ENCODE data around the gene CCDC9B. TPM values are rescaled to one million over a fixed set of nuclear protein-coding genes. Genes with fewer than 3 reads are reported as not detected.

Gene CCDC9B
- total and polyA plus RNA-seq, 2 experiments from 2014 or later = 8.2 to 14.6 TPM

- TF ChIP-seq CTCF (IDR thresholded peaks at IDR 0.05; ENCODE audit: low read depth, low read length) = no peak
- no peak for DNase-seq (ENCODE audit: low read depth in 1 of 2, low spot score in 1 of 2)
- peaks cover 6% of the 10 kb centered on the region for H3K27me3 ChIP-seq
- no peak overlapping the region for H3K27ac ChIP-seq
- peaks cover 36% of the 10 kb centered on the region for H3K4me1 ChIP-seq (ENCODE audit: low read depth)
- H3K4me3 ChIP-seq = no peak overlapping the region
- H3K9me3 ChIP-seq (ENCODE audit: low read depth) = no peaks in the 10 kb centered on the region
- no peaks in the 10 kb centered on the region for H3K36me3 ChIP-seq
Observed at GRCh38 chr15:40312370-40313158, 28.2 kb downstream of the CCDC9B start.

- DNase-seq (ENCODE audit: low read depth in 1 of 2, low spot score in 1 of 2) = no peak
- peaks cover 6% of the 10 kb centered on the region for H3K27me3 ChIP-seq
- TF ChIP-seq CTCF (IDR thresholded peaks at IDR 0.05; ENCODE audit: low read depth, low read length) = no peak
- H3K4me1 ChIP-seq (ENCODE audit: low read depth) = peaks cover 46% of the 10 kb centered on the region
- H3K36me3 ChIP-seq = no peaks in the 10 kb centered on the region
- H3K9me3 ChIP-seq (ENCODE audit: low read depth) = no peaks in the 10 kb centered on the region
- no peak overlapping the region for H3K4me3 ChIP-seq
- no peak overlapping the region for H3K27ac ChIP-seq
Observed at GRCh38 chr15:40310993-40311392, 29.7 kb downstream of the CCDC9B start.

- Histone ChIP-seq H3K27ac (peak overlapping the region; percentile 72), H3K27me3 (peaks cover 6% of the 10 kb centered on the region), H3K9me3 (ENCODE audit: low read depth) (no peaks in the 10 kb centered on the region), H3K4me3 (no peak overlapping the region), H3K4me1 (ENCODE audit: low read depth) (peaks cover 46% of the 10 kb centered on the region), H3K36me3 (no peaks in the 10 kb centered on the region)
- peak; percentile 80 for TF ChIP-seq CTCF (IDR thresholded peaks at IDR 0.05; ENCODE audit: low read depth, low read length)
- DNase-seq (ENCODE audit: low read depth in 1 of 2, low spot score in 1 of 2) = peak; percentile 59 to 82
Observed at GRCh38 chr15:40310001-40310959, 30.5 kb downstream of the CCDC9B start.

- no peaks in the 10 kb centered on the region for H3K9me3 ChIP-seq (ENCODE audit: low read depth)
- peaks cover 6% of the 10 kb centered on the region for H3K27me3 ChIP-seq
- DNase-seq (ENCODE audit: low read depth in 1 of 2, low spot score in 1 of 2) = no peak
- no peaks in the 10 kb centered on the region for H3K36me3 ChIP-seq
- H3K27ac ChIP-seq = peak overlapping the region; percentile 72
- no peak for TF ChIP-seq CTCF (IDR thresholded peaks at IDR 0.05; ENCODE audit: low read depth, low read length)
- H3K4me3 ChIP-seq = no peak overlapping the region
- H3K4me1 ChIP-seq (ENCODE audit: low read depth) = peaks cover 44% of the 10 kb centered on the region
Observed at GRCh38 chr15:40309344-40309862, 31.3 kb downstream of the CCDC9B start.

- DNase-seq (ENCODE audit: low read depth in 1 of 2, low spot score in 1 of 2) = no peak
- H3K27me3 ChIP-seq = peaks cover 6% of the 10 kb centered on the region
- H3K9me3 ChIP-seq (ENCODE audit: low read depth) = no peaks in the 10 kb centered on the region
- peaks cover 36% of the 10 kb centered on the region for H3K4me1 ChIP-seq (ENCODE audit: low read depth)
- peak; percentile 25 for TF ChIP-seq CTCF (IDR thresholded peaks at IDR 0.05; ENCODE audit: low read depth, low read length)
- no peaks in the 10 kb centered on the region for H3K36me3 ChIP-seq
- H3K27ac ChIP-seq = peak within 1 kb of the TSS; percentile 72
- H3K4me3 ChIP-seq = no peak within 1 kb of the TSS
Observed at GRCh38 chr15:40307421-40308211, 33.1 kb downstream of the CCDC9B start, which contains the start of gene PLCB2. Gene PLCB2, minus strand, starts transcription at chr15:40307935. Its CDS starts 263 bp downstream, at chr15:40307672.

Data from cardiac muscle cell (in vitro differentiated cells and primary cell).